OCI-LY1 (cell line): ENCODE measurements around the gene CACNA2D3.

Experiments used
- H2AFZ ChIP-seq: fragments of 200-600 bp; sonication (generic), shearing (Covaris generic); 2 replicates; pipeline ENCODE4 v1.6.0; 2014; ENCODE audit warnings: antibody characterized with exemption, mild to moderate bottlenecking, low read length
- H3F3A ChIP-seq: fragments of 200-600 bp; sonication (generic), shearing (Covaris generic); 2 replicates; pipeline ENCODE4 v1.6.0; 2014; ENCODE audit warnings: mild to moderate bottlenecking, antibody characterized with exemption, low read length, moderate library complexity; ENCODE audit not compliant: insufficient read depth
- H3K27ac ChIP-seq: fragments of 200-600 bp; sonication (generic); 2 replicates; pipeline ENCODE4 v1.5.1; 2014; ENCODE audit warnings: low read length, mixed run types, mild to moderate bottlenecking, low read depth; ENCODE audit not compliant: poor library complexity, severe bottlenecking
- H3K27me3 ChIP-seq: fragments of 200-600 bp; sonication (generic); 2 replicates; pipeline ENCODE4 v1.6.0; 2014; ENCODE audit warnings: antibody characterized with exemption, mild to moderate bottlenecking, low read length, moderate library complexity; ENCODE audit not compliant: insufficient read depth
- H3K36me3 ChIP-seq: fragments of 200-600 bp; sonication (generic); 2 replicates; pipeline ENCODE4 v1.6.1; 2014; ENCODE audit warnings: mild to moderate bottlenecking, antibody characterized with exemption, low read length, moderate library complexity, mixed read lengths; ENCODE audit not compliant: insufficient read depth
- H3K4me1 ChIP-seq: fragments of 200-600 bp; sonication (generic); 2 replicates; pipeline ENCODE4 v1.5.1; 2014; ENCODE audit warnings: mild to moderate bottlenecking, low read length, moderate library complexity; ENCODE audit not compliant: insufficient read depth, severe bottlenecking
- H3K4me2 ChIP-seq: fragments of 200-600 bp; sonication (generic), shearing (Covaris generic); 2 replicates; pipeline ENCODE4 v1.6.1; 2014; ENCODE audit warnings: low read length
- H3K4me3 ChIP-seq: fragments of 200-600 bp; sonication (generic); 2 replicates; pipeline ENCODE4 v1.5.1; 2014; ENCODE audit warnings: low read length, low read depth, mild to moderate bottlenecking, mixed read lengths; ENCODE audit not compliant: poor library complexity, severe bottlenecking
- H3K79me2 ChIP-seq: fragments of 200-600 bp; shearing (Covaris generic); 2 replicates; pipeline ENCODE4 v1.6.1; 2016; ENCODE audit warnings: mixed run types, low read length, mixed read lengths; ENCODE audit not compliant: insufficient read depth
- H3K9ac ChIP-seq: fragments of 200-600 bp; sonication (generic), shearing (Covaris generic); 2 replicates; pipeline ENCODE4 v1.6.1; 2014; ENCODE audit warnings: mild to moderate bottlenecking, low read length, mixed read lengths
- H3K9me2 ChIP-seq: fragments of 200-600 bp; sonication (generic), shearing (Covaris generic); 2 replicates; pipeline ENCODE4 v1.6.1; 2014; ENCODE audit warnings: low read depth, mild to moderate bottlenecking, low read length, mixed read lengths
- H3K9me3 ChIP-seq: fragments of 200-600 bp; shearing (Covaris generic); 2 replicates; pipeline ENCODE4 v1.6.1; 2014; ENCODE audit warnings: low read length, mixed read lengths
- H4K20me1 ChIP-seq: fragments of 200-600 bp; sonication (generic), shearing (Covaris generic); 2 replicates; pipeline ENCODE4 v1.6.0; 2016; ENCODE audit warnings: mild to moderate bottlenecking, low read length; ENCODE audit not compliant: insufficient read depth
- EZH2 ChIP-seq: fragments of 200-600 bp; sonication (generic), shearing (Covaris generic); IDR thresholded peaks from 2 replicates; pipeline ENCODE4 v1.8.0; 2017; ENCODE audit warnings: borderline replicate concordance, mixed run types, mild to moderate bottlenecking, antibody characterized with exemption, low read length, moderate library complexity, mixed read lengths
- TF ChIP-seq, protein P1 (sequence below): fragments of 200-600 bp; sonication (generic), shearing (Covaris generic); IDR thresholded peaks from 2 replicates; pipeline ENCODE4 v1.5.1; 2017; ENCODE audit warnings: mild to moderate bottlenecking, antibody characterized with exemption, low read length, moderate library complexity, mixed read lengths

CACNA2D3 gene

DNA sequence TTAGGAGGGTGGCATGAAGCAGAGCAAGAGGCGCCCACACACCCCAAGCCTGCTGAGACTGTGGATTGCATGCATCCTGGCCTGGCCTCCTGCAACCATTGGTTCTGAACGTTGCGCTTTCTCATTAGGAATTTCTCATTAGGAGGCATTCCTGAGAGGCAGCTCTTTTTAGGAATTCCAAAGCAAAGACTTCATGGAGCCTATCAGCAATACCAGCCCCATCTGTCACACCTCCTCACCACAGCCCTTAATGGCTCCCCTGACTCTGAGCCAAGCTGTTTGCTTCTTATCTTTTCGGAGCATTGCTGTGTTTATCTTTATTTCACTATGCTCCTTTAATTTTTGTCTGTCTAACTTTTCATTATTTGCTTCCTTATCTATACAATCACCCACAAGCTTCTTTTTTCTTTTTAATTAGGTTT lies 226.9 kb downstream of the CACNA2D3 start:
- no peaks in the 10 kb centered on the region for H3F3A ChIP-seq

DNA sequence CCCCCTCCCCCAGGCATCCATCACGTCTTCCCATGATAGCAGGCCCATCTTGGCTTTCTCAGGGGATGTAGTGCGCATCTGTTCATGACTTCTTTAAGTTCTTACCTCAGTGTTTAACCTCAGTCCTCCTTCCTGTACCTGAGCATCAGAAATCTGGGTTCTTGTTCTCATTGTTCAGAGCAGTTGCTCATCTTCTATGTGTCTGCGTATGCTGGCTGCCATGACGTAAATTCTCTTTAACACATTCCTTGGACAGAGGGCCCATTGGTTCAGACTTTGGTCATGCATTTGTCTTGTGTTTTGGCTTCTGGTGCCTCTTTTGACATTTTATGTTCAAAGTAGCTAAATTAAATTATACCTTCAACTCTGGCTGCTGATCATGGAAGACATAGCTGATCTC lies 227.3 kb downstream of the CACNA2D3 start:
- no peaks in the 10 kb centered on the region for H3K27me3 ChIP-seq
- H3K9me3 ChIP-seq, result no peaks in the 10 kb centered on the region
- H3K4me2 ChIP-seq, result no peak overlapping the region
- H3K9ac ChIP-seq, result no peak overlapping the region
- H3K4me1 ChIP-seq, result no peaks in the 10 kb centered on the region
- no peaks in the 10 kb centered on the region for H4K20me1 ChIP-seq
- no peaks in the 10 kb centered on the region for H3K9me2 ChIP-seq
- H3K27ac ChIP-seq, result no peak overlapping the region
- no peak overlapping the region for H2AFZ ChIP-seq
- no peaks in the 10 kb centered on the region for H3F3A ChIP-seq
- no peak for TF ChIP-seq EZH2
- TF ChIP-seq, protein P1, sequence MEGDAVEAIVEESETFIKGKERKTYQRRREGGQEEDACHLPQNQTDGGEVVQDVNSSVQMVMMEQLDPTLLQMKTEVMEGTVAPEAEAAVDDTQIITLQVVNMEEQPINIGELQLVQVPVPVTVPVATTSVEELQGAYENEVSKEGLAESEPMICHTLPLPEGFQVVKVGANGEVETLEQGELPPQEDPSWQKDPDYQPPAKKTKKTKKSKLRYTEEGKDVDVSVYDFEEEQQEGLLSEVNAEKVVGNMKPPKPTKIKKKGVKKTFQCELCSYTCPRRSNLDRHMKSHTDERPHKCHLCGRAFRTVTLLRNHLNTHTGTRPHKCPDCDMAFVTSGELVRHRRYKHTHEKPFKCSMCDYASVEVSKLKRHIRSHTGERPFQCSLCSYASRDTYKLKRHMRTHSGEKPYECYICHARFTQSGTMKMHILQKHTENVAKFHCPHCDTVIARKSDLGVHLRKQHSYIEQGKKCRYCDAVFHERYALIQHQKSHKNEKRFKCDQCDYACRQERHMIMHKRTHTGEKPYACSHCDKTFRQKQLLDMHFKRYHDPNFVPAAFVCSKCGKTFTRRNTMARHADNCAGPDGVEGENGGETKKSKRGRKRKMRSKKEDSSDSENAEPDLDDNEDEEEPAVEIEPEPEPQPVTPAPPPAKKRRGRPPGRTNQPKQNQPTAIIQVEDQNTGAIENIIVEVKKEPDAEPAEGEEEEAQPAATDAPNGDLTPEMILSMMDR, result no peak
- no peak overlapping the region for H3K4me3 ChIP-seq
- H3K36me3 ChIP-seq, result no peaks in the 10 kb centered on the region
- no peaks in the 10 kb centered on the region for H3K79me2 ChIP-seq

More for the DNA sequence above, 226.9 kb downstream of the CACNA2D3 start:
- Histone ChIP-seq H3K36me3 (no peaks in the 10 kb centered on the region), H3K4me3 (no peak overlapping the region), H3K9me2 (no peaks in the 10 kb centered on the region), H3K79me2 (no peaks in the 10 kb centered on the region), H3K4me2 (no peak overlapping the region), H3K9me3 (no peaks in the 10 kb centered on the region), H2AFZ (no peak overlapping the region), H3K27me3 (no peaks in the 10 kb centered on the region), H4K20me1 (no peaks in the 10 kb centered on the region), H3K4me1 (no peaks in the 10 kb centered on the region), H3K27ac (no peak overlapping the region), H3K9ac (no peak overlapping the region)
- TF ChIP-seq, protein P1, result no peak
- TF ChIP-seq EZH2, result no peak

DNA sequence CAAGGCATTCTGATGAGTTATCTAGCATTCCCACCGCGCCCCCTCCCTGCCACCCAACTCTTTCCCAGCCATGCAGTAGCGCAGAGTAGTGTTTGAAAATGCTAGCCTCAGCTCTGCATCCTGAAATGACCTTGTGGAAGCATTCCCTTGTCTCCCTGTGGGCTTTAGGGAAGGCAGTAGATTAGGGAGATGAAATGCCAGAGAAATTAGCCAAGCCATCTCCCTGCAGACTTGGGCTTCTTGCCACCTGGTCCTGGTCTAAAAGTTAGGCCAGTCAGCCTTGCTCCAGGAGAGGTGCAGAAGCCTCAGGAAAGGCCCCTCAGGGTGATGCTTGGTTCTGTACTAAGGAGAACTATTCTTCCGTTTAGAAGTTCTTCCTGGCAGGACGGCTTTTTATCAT lies 231.2 kb downstream of the CACNA2D3 start:
- H3F3A ChIP-seq, result no peaks in the 10 kb centered on the region
- no peak overlapping the region for H3K9ac ChIP-seq
- H3K4me2 ChIP-seq, result no peak overlapping the region
- no peaks in the 10 kb centered on the region for H3K79me2 ChIP-seq
- H3K4me3 ChIP-seq, result no peak overlapping the region
- no peak for TF ChIP-seq EZH2
- TF ChIP-seq, protein P1, result no peak
- H3K27me3 ChIP-seq, result no peaks in the 10 kb centered on the region
- no peaks in the 10 kb centered on the region for H3K4me1 ChIP-seq
- H3K36me3 ChIP-seq, result no peaks in the 10 kb centered on the region
- no peak overlapping the region for H3K27ac ChIP-seq
- H4K20me1 ChIP-seq, result no peaks in the 10 kb centered on the region
- H3K9me2 ChIP-seq, result no peaks in the 10 kb centered on the region
- H3K9me3 ChIP-seq, result no peaks in the 10 kb centered on the region
- no peak overlapping the region for H2AFZ ChIP-seq
